Fibroblast of gingiva (primary cell): ENCODE results near the gene ORMDL2.
A peak's percentile ranks its signal among the peaks of the same experiment; 100 is the strongest.
"Not testable (repeated sequence)": the region's sequence is repeated elsewhere in the genome, so short reads cannot be mapped to it uniquely, and the experiment has no call there.

Source experiments
- DNase-seq: peaks from one replicate; pipeline ENCODE4 v3.0.0-alpha.2; 2011; ENCODE audit warnings: low read depth

ORMDL2 gene

DNA sequence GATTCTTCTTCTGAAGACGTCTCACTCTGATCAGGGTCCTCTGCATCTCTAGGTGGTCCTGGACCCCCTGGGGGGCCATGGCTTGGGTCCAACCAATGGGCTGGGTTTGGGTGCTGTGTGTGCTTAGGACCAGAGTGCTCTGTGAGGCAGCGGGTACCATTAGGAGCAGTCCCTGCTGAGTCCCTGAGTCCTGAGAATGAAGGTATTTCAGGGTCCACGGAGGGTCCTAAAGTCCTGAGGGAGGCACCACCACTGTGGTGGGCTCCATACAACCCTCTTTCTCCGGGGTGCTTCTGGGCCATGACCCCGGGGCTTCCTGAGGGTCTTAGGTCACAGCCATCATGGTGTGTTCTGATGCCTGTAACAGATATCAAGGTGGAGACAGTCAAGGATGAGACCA, 10.5 kb downstream of the ORMDL2 start:
- no peak for DNase-seq

DNA sequence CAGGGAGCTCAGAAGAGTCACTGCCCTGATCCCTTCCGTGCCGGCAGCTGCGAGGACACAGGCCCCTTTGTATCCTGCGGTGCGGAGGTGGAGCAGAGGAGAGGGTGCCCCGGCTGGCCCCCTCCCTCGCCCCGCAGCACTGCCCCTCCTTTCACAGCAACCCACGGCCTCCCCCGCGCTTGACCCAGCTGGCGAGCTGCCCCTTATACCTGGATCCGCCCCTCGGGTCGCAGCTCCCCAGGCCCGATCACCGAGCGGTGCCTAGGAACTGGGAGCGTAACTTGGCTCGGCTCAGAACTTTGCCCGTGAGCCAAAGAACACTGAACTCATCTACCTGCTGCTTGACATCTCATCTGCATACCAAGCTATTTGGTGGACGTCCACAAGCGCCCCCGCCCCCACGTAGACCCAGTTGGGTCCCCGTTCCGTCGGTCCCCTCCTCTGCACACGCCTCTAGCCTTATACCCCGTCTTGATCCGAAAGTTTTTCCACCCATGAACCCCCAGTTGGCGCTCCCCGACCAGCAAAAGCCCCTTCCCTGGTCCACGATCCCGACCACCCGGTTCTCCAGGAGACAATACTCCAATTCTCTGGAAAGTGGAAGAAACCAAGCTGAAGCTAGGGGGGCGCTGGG, 12.2 kb downstream of the ORMDL2 start:
- no peak for DNase-seq

DNA sequence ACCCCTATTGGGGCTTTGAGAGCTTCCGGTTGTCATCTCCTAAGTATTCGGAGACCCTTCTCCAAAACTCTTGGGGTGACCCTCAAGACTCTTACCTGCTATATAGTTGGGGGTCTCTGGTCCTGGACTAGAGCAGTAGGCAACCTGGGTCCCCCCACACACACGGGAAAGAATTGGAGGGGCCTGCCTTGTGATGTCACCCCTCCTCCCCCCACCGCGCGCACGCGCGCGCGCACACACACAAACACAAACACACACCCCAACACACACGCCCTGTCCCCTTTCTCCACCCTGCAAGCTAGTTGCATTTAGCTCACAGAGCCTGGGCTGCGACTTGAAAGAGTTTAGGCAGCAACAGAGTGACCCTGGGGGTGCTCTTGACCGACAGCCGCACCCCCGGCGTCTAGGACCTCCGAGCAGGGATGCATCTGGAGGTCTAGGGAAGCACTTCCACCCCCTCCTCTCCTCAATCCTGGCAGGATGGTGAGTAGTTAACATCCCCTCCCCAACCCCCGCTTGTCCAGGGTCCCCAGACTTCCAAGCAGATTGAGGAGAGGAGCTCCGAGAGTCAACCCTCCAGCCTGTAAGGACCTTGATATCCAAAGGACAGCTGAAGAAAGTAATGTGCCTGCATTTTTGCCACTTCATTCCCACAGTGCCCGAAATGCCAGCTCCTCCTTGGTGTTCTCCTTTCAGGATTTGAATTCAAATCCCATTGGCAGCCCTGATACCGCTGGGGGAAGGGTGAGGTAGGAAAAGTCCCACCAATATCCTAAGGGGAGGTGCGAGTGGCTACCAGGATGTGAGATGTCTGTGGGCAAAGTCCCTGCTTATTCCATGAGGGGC, 13.0 kb downstream of the ORMDL2 start:
- peak; percentile 76 for DNase-seq

DNA sequence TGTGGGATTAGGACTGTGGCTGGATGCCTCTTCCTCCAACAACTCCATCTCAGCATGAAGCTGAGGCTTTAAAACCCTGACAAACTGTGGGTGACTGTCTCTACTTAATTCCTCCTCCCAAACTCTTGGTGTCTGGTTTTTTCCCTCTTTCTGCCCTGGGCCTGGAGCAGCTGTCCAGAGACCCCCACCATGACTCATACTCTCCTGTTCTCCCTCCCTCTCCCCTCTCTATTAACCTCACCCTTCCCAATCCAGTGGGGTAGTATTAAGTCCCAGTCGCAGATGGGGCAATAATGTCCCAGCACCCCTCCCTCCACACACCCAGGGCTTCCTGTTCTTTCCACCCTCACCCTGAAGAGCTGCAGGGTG, 13.6 kb downstream of the ORMDL2 start:
- DNase-seq: no peak

DNA sequence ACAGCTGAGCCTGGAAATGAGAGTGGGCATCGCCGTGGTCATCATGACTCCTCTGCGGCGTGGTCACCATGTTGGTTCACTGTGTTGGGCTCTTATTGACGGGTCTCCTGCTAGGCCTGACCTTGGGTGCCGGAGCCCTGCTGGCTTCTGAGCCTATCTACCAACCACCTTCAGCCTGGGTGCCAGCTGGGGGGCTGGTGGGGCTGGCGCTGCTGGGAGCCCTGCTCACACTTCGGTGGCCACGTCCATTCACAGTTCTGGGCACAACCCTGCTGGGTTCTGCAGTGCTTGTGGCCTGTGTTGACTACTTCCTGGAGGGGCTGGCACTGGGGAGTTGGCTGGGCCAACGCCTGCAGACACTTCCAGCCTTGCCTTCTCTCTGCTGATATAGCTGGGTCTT, 15.2 kb downstream of the ORMDL2 start:
- DNase-seq: no peak

DNA sequence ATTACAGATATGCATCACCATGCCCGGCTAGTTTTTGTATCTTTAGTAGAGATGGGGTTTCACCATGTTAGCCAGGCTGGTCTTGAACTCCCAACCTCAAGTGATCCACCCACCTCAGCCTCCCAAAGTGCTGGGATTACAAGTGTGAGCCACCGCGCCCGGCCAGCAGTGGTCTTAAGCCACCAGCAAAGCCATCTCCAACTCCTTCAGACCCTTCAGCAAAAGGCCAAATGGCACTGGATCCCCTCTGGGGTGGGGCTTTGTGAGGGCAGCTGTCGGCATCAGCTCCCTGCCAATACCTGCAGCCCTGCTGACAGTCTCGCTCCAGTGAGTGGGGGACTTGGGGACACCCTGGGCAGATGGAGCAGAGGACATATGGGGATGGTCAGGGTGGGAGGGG, 16.6 kb downstream of the ORMDL2 start:
- DNase-seq: not testable (repeated sequence)

DNA sequence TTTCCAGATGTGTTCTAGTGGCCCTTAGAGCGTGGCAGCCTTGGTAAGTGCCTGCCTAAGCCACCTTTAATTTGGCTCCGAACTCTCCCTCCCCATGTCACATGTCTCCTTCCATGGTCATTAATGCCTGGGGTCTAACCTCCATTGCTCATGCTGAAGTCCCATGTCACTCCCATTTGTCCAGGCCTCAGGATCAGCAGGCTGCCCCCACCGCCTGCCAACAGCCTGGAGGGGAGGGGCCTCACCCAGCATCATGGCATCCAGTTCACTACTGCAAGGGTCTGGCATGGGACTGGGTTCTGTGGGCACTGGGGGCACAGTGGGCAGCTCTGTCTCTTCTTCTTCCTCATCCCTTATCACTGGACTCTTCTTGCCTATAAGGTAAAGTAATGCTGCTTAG, 20.5 kb downstream of the ORMDL2 start:
- DNase-seq: no peak

DNA sequence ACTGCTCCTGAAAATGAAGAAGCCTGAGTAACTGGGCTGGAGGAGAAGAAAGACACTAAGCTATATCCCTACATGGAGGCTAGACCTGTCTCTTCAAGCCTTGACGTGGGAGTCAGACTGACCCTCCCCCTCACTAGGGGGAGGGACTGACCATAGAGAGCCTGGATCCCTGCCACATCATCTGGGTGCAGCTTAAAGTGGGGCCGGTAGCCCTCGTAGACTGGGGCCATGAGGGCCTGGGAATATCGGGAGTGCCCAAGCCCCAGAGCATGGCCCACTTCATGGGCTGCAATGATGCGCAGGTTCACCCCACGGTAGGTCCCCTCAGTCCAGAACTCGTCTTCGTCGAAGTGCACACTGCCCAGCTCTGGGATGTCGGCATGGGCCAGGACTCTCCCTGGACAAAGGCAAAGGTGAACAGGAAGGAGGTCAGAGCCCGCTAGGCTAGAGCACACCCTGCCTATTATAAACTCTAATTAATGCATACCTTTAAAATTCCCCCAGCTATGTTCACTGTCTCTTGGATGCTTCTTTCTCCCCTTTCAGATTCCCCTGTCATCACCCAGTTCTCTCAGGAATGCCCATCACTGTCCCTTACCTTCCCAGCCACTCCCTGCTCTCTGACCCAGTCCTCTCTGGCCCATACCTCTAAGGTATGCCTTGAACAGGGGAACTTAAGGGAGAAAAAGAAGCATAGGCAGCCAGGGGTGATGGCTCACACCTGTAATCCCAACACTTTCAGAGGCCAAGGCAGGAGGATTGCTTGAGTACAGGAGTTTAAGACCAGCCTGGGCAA, 21.7 kb downstream of the ORMDL2 start:
- DNase-seq: no peak

DNA sequence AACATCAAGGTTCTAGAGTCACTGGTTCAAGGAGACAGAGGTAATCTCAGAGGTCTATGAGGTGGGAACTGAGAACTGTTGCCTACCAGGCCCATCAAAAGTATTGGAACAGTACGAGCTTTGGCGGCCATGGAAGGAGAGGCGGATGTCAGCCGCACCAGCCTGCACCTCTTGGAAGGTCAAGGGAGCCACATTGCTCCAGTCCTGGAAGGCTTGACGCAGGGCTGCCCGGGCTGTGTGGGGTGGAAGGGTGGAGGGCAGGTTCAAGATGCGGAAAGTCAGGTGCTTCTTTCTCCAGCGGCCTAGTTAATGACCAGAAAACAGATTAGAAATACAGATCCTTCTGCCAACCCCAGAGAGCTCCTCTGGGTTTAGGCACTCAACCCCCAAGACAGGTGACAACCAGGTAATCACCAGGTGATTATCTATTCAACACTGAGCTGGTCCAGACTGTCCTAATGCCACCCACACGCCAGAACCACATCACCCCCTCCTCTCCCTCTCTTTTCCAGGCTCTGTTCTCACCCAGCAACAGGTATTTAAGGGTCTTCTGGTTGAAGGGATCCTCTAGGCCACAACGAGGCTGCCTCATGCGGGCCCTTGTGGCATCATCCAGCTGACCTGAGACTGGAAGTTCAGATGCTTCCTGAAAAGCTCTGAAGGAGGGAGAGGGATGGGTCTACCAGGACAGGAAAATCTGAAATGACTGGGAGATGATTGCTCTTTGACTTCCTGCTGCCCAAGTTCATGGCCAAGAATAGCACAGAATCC, 22.9 kb downstream of the ORMDL2 start:
- no peak for DNase-seq

DNA sequence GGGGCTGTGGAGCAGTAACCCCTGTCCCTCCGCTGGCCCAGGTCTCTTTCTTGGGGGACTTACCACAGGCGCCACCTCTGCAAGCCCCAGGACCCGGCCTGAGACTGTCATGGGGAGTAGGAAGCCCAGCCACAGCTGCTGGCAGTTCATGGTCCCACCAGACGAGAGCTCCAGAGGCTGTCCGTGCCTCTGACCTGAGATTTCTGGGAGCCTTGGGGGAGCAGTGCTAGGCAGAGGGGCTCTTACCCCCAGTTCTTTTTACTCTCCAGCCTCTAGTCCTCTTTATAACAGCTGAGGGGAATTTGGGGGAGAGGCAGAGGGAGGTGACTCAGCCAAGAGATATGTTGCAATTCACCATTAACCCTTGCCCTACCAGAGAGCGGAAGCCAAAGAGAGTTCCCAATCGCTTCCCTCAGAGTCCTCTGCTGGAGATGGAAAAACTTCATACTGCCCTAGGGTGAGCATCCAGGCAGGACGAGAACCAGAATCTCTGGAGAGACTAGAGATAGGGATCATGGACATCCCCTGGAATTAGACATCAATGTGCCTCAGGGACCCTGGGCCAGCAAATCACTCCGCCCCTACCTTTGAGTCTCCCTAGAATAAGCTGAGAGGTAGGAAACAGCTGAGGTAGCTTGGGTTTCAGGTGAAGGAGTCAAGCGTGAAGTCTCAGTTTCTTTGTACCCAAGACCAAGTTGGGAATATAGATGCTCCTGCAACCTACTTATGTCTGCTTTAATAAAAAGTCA, 25.0 kb downstream of the ORMDL2 start, which contains the start of gene MMP19:
Gene MMP19 (minus strand): TSS at position 256 of the 749 bp plus-strand sequence. CDS start 106 bp downstream, at position 150.
- peak; percentile 84 for DNase-seq

DNA sequence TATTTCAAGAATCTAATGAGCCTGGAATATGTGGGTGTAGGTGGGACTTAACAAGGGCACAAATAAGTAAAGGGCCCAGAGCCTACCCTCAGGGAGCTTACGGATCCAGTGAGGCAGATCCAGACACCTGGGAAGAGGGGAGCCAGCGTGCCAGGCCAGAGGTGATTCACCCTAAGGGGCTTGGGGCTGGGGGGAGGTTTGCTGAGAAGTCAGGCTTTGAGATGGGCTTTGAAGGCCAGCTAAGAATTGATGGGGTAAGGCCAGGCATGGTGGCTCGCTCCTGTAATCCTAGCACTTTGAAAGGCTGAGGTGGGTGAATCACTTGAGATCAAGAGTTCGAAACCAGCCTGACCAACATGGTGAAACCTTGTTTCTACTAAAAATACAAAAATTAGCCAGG, 25.6 kb downstream of the ORMDL2 start:
- DNase-seq: no peak

DNA sequence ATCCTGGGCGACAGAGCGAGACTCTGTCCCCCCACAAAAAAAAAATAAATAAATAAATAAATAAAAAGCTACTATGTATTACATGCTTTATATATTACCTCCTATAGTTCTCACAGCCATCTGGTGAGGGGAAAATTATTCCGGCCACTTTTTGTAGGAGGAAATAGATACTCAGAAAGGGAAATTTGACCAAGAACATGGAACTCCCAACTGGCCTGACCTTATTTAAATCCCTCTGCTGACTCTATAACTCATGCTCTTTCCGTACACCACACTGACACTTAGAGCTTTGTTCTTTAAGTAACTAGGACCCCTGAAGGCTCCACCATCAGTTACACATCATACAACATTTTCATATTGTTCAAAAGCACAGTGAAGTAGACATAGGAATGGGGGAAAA, 27.1 kb downstream of the ORMDL2 start:
- DNase-seq: no peak

DNA sequence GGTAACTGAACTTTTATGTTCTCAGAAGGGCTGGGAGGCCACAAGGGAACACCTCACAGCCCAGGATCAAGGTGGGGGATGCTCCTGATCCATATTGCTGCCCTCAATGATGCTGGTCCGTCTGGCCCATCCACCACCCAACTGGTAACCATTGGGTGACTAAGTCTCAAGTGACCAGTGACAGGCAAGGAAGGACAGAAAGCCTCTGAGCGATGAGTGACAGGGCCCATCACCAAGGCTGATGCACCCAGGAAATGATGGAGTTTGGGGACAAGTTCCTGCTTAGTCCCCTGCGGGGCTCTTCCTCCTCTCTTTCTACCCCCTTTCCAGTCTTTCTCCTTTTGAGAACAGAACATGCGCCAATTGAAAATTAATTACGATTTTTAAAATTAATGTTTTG, 27.5 kb downstream of the ORMDL2 start:
- no peak for DNase-seq

DNA sequence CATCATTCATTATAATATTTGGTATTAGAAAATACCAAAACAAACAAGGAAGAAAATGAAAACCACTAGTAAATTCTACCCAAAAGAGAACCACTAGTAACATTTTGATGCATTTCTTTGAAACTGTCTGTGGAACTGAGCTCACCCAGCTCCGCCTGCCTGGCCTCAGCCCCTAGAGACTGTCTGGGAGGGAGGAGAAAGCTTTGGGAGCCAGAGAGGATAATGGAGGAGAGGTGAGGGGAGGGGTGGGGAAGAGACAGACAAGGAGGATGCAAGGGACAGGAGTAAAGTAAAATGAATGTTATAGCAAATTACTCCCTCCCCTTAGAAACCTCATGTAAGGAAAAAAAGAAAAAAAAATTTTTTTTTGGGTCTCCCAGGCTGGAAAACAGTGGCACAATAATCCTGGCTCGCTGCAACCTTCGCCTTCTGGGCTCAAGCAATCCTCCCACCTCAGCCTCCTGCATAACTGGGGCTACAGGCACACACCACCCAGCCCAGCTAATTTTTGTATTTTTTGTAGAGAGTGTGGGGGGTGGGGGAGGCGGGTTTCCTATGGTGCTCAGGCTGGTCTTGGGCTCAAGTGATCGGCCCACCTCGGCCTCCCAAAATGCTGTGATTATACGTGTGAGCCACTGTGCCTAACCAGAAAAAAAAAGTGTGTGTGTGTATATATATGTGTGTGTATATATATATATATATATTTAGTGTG, 28.1 kb downstream of the ORMDL2 start:
- DNase-seq: no peak

DNA sequence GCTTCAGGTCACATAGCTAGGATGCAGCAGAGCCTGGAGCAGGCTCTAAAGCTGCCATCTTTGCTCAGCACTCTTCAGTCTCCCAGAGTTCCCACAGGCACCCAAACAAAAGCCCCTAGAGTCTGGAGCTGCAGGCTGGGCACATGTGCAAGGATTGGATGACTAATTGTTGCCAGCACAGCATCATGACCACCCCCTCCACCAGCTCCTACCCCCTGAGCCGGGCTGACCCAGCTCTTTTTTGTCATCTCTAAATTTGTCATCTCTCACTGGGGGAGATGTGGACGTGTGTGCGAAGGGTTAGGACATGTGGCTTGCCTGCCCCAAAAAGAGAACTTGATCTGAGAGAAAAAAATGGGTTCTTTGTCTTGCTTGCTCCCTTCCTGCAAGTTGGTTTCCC, 29.2 kb downstream of the ORMDL2 start:
- peak; percentile 78 for DNase-seq

DNA sequence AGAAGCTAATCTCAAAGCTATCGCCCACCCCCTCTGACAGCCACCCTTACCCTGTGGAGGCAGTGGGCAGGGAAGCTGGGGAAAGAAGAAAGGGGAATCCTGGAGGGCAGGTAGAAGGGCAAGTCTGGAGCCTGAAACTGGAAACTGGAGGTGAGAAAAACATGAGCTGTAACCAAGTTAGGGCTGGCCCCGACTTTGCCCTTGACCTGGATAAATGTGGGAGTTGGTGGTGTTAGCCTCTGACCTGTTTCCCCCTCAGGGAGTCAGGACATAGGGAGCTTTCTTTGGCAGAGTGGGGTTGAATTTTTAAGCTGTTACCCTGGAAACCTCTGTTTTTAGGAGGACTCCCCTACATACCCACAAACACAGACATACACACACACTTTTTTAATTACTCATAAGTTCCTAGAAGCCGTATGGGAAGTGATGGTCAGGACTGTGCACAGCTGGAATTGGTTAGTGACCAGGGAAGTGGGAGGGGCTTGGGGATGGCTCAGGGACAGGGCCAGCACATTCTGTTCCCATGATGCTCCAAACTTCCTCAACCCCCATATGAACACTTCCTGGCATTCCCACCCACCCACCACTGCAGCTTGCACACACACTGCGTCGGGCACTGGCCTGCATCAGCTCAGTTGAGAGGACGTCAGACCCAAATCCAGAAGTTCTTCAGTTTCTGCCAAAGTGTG, 29.9 kb downstream of the ORMDL2 start:
- DNase-seq: peak; percentile 100

DNA sequence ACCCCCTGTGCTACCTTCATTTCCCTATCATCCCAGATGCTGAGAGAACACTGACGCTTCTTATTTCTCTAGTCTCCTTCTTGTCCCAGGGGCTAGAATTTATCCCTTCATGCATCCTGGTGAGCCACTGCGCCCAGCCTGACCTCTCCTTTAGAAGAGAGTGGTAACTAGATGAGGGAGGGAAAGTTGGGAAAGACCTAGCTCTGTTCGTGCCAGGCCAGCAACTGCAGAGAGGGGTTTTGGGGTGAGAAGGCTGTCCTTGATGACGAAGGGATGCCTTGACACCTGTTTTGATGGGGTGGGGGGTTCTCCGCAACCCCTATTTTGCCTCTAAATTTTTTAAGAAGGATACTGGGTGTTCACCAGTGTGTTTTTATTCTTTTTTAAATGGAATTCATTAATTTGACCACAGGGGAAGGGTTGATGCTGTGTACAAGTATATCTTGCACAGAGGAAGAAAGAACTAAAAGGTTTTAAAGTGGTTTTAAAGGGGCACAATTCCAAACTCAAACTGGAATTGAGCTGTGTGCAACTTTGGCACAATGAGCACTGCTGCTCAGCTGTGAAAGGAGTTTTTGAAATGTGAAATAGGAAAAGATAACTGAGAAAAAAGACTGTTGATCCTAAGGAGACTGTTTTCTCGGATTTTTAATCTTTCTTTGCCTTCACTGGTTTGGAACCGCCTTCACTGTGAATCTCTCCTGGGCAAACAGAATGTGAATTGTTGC, 31.9 kb downstream of the ORMDL2 start:
- DNase-seq: no peak

DNA sequence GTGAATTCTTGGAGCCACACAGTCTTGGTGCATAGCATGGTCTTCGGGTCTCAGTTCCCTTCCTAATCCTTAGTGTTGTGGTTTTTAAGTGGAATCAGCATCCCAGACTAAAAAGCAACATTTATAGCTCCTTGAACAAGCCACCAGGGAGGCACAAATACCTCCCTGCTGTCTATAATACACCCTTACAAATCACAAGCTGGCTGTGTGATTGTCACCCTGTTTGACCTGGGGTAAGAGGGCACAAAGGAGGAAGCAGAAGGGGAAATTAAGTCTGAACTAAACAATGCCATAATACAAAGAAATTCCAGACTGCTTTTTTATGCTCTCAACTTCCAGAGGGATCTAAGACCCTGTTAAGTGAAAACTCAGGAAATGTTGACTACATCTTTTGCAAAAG, 32.6 kb downstream of the ORMDL2 start:
- no peak for DNase-seq

DNA sequence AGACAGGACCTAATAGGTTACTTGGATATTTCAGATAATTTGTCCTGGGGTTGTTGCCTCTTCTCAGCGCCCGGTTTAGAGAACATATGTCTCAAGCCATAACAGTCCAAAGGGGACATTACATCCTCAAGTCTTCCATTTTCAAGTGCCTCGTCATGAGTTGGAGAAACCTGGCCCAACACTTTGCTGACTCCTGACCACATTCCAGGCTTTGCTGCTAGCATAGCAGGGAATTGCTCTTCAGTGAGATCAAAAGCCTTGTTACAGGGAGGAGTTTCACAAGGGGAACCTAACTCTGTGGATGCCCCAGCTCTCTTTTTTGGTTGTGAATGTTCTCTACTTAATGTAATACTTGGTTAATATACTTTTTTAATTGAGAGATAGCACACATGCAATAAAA, 33.1 kb downstream of the ORMDL2 start:
- peak; percentile 42 for DNase-seq
